ENCODE results near the gene A1BG.
"Not testable (repeated sequence)": the region's sequence is repeated elsewhere in the genome, so short reads cannot be mapped to it uniquely, and the experiment has no call there.

The A1BG gene

GRCh38 chr19:58336820-58337219 lies 16.5 kb downstream of the A1BG start:
- no peak for DNase-seq (ENCODE audit: low read depth in 2 of 3, low spot score in 2 of 3)

- no peak for DNase-seq (ENCODE audit: low read depth in 2 of 3, low spot score in 2 of 3)
Observed at GRCh38 chr19:58336216-58336615, 17.1 kb downstream of the A1BG start.

GRCh38 chr19:58335630-58336029 lies 17.7 kb downstream of the A1BG start:
- no peak for DNase-seq (ENCODE audit: low read depth in 2 of 3, low spot score in 2 of 3)

- no peak for DNase-seq (ENCODE audit: low read depth in 2 of 3, low spot score in 2 of 3)
Observed at GRCh38 chr19:58334691-58335249, 18.5 kb downstream of the A1BG start.

GRCh38 chr19:58332697-58333096 lies 20.6 kb downstream of the A1BG start:
- DNase-seq (ENCODE audit: low read depth in 2 of 3, low spot score in 2 of 3) = no peak

- no peak for DNase-seq (ENCODE audit: low read depth in 2 of 3, low spot score in 2 of 3)
Observed at GRCh38 chr19:58330458-58330857, 22.8 kb downstream of the A1BG start.

- no peak for DNase-seq (ENCODE audit: low read depth in 2 of 3, low spot score in 2 of 3)
Observed at GRCh38 chr19:58328999-58329398, 24.3 kb downstream of the A1BG start.

- peak; percentile 76 to 83 (median 79) for DNase-seq (ENCODE audit: low read depth in 2 of 3, low spot score in 2 of 3)
Observed at GRCh38 chr19:58326914-58327726, 26.2 kb downstream of the A1BG start, which contains the start of gene ZSCAN22. Gene ZSCAN22 (plus strand): TSS chr19:58326994. CDS start chr19:58334803, 7,809 bp downstream.

- DNase-seq (ENCODE audit: low read depth in 2 of 3, low spot score in 2 of 3) = no peak
Observed at GRCh38 chr19:58326501-58326913, 26.8 kb downstream of the A1BG start.

GRCh38 chr19:58325311-58326022 lies 27.8 kb downstream of the A1BG start:
- no peak for DNase-seq (ENCODE audit: low read depth in 2 of 3, low spot score in 2 of 3)

GRCh38 chr19:58319241-58319640 lies 34.1 kb downstream of the A1BG start:
- no peak for DNase-seq (ENCODE audit: low read depth in 2 of 3, low spot score in 2 of 3)

GRCh38 chr19:58318297-58318696 lies 35.0 kb downstream of the A1BG start:
- no peak for DNase-seq (ENCODE audit: low read depth in 2 of 3, low spot score in 2 of 3)

- DNase-seq (ENCODE audit: low read depth in 2 of 3, low spot score in 2 of 3) = no peak
Observed at GRCh38 chr19:58317476-58318072, 35.7 kb downstream of the A1BG start.

GRCh38 chr19:58315580-58315979 lies 37.7 kb downstream of the A1BG start:
- DNase-seq (ENCODE audit: low read depth in 2 of 3, low spot score in 2 of 3) = no peak

GRCh38 chr19:58311345-58311865 lies 41.9 kb downstream of the A1BG start:
- DNase-seq (ENCODE audit: low read depth in 2 of 3, low spot score in 2 of 3) = no peak

GRCh38 chr19:58310685-58311084 lies 42.6 kb downstream of the A1BG start:
- DNase-seq (ENCODE audit: low read depth in 2 of 3, low spot score in 2 of 3) = not testable (repeated sequence)

- no peak for DNase-seq (ENCODE audit: low read depth in 2 of 3, low spot score in 2 of 3)
Observed at GRCh38 chr19:58307736-58308135, 45.6 kb downstream of the A1BG start.

GRCh38 chr19:58305932-58306323 lies 47.4 kb downstream of the A1BG start:
- no peak for DNase-seq (ENCODE audit: low read depth in 2 of 3, low spot score in 2 of 3)

GRCh38 chr19:58305065-58305931 lies 48.0 kb downstream of the A1BG start, which contains the start of gene ERVK3-1:
Gene ERVK3-1 (plus strand): TSS chr19:58305377. CDS start chr19:58312169, 6,792 bp downstream.
- peak; percentile 71 to 90 (median 77) for DNase-seq (ENCODE audit: low read depth in 2 of 3, low spot score in 2 of 3)

GRCh38 chr19:58304748-58305064 lies 48.6 kb downstream of the A1BG start:
- DNase-seq (ENCODE audit: low read depth in 2 of 3, low spot score in 2 of 3) = no peak

All from activated CD8-positive, alpha-beta memory T cell treated with anti-CD3 and anti-CD28 coated beads for 48 hours (primary cell).